ENCODE measurements around the gene FMNL2.

DNA sequence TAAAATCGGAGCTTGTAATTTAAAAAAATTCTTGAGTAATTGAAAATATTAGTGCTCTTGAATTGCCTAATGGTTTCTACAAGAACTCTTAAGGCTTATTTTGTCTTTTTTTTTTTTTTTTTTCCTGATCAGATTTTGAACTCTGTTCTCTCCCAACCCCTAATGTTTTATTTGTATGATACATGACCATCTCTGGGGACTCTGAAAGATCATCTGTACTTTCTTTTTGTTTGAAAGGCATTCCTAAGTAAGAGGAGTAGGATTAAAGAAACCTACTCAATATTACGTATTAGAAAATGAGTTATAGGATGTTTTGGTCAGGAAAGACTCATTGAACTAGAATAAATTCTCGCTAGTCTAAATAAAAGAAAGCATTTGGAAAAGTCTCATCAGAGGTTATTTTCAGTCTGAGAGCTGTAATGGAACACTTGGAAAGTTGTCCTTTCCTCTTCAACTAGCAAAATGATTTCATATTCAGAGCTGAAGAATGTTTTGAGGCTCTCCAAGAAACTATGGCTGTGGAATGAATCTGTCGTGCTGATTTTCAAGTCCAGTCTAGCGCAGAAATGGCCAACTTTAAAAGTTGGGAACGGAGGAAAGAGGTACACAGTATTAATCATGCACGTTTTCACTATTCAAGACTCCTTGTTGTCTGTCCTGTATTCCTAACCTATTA, 199.6 kb downstream of the FMNL2 start:
- TF ChIP-seq, protein P1, sequence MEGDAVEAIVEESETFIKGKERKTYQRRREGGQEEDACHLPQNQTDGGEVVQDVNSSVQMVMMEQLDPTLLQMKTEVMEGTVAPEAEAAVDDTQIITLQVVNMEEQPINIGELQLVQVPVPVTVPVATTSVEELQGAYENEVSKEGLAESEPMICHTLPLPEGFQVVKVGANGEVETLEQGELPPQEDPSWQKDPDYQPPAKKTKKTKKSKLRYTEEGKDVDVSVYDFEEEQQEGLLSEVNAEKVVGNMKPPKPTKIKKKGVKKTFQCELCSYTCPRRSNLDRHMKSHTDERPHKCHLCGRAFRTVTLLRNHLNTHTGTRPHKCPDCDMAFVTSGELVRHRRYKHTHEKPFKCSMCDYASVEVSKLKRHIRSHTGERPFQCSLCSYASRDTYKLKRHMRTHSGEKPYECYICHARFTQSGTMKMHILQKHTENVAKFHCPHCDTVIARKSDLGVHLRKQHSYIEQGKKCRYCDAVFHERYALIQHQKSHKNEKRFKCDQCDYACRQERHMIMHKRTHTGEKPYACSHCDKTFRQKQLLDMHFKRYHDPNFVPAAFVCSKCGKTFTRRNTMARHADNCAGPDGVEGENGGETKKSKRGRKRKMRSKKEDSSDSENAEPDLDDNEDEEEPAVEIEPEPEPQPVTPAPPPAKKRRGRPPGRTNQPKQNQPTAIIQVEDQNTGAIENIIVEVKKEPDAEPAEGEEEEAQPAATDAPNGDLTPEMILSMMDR (IDR thresholded peaks at IDR 0.05 in 2 of 3, conservative IDR thresholded peaks at IDR 0.05 in 1 of 3; ENCODE audit: borderline replicate concordance in 1 of 3, insufficient read depth in 1 of 3, low read depth in 2 of 3, low read length in 2 of 3), result no peak
- TF ChIP-seq CEBPB (IDR thresholded peaks at IDR 0.05; ENCODE audit: low read depth), result no peak
- TF ChIP-seq, protein P2, sequence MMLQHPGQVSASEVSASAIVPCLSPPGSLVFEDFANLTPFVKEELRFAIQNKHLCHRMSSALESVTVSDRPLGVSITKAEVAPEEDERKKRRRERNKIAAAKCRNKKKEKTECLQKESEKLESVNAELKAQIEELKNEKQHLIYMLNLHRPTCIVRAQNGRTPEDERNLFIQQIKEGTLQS (IDR thresholded peaks at IDR 0.05), result no peak
- no peak for TF ChIP-seq EZH2phosphoT487 (IDR thresholded peaks at IDR 0.05; ENCODE audit: borderline replicate concordance)
- TF ChIP-seq POLR2A (IDR thresholded peaks at IDR 0.05; ENCODE audit: borderline replicate concordance, extremely low read depth, insufficient read depth, insufficient read length), result no peak
- no peak for TF ChIP-seq RAD21 (IDR thresholded peaks at IDR 0.05; ENCODE audit: low read depth)

Data from HCT116 (cell line).